CD4-positive, alpha-beta memory T cell (primary cell): ENCODE measurements around the gene WNK1. TPM values are rescaled to one million over a fixed set of nuclear protein-coding genes. Genes with fewer than 3 reads are reported as not detected.
A peak's percentile ranks its signal among the peaks of the same experiment; 100 is the strongest.

Source experiments
- CTCF ChIA-PET: fragments of 350-600 bp; sonication (Branson Sonifier 250); formaldehyde crosslinking; loops from one replicate; lab custom pipeline; 2021; ENCODE audit warnings: inconsistent platforms; ENCODE audit not compliant: partially characterized antibody; lab: Charles Lee
- POLR2A ChIA-PET: fragments of 350-600 bp; sonication (Branson Sonifier 250); formaldehyde crosslinking; loops from one replicate; lab custom pipeline; 2021; ENCODE audit not compliant: partially characterized antibody; lab: Charles Lee
- DNase-seq, 5 donors: peaks; one replicate each; pipeline versions ENCODE4 v3.0.0 to v3.0.0-alpha.2; 2020 to 2022; ENCODE audit warnings: mixed read lengths in 1 of 5
- H3K27ac ChIP-seq: one replicate; pipeline ENCODE4 v1.7.0; 2013; ENCODE audit warnings: low read depth, low read length
- H3K27me3 ChIP-seq: 2 replicates; pipeline ENCODE4 v1.7.0; 2013; ENCODE audit warnings: mild to moderate bottlenecking, low read length, moderate library complexity; ENCODE audit not compliant: insufficient read depth
- H3K36me3 ChIP-seq: 2 replicates; pipeline ENCODE4 v1.7.0; 2013; ENCODE audit warnings: mild to moderate bottlenecking, low read length, moderate library complexity; ENCODE audit not compliant: insufficient read depth
- H3K4me1 ChIP-seq: 2 replicates; pipeline ENCODE4 v1.7.0; 2013; ENCODE audit warnings: mild to moderate bottlenecking, low read length, moderate library complexity; ENCODE audit not compliant: insufficient read depth
- H3K4me3 ChIP-seq, 2 donors: one replicate each; pipeline ENCODE4 v1.7.0; 2013; ENCODE audit warnings: low read length in 2 of 2, mild to moderate bottlenecking in 1 of 2
- H3K9me3 ChIP-seq, 2 donors: one replicate each; pipeline ENCODE4 v1.7.0; 2013; ENCODE audit warnings: low read length in 2 of 2, control low read depth in 1 of 2; ENCODE audit not compliant: control insufficient read depth in 1 of 2
- H3K27ac Mint-ChIP-seq, 7 donors: one replicate each; pipeline ENCODE4 v1.8.0; 2020 to 2021; ENCODE audit warnings: mixed read lengths in 7 of 7, mild to moderate bottlenecking in 6 of 7, inconsistent platforms in 3 of 7, moderate library complexity in 3 of 7
- H3K27me3 Mint-ChIP-seq, 2 donors: one replicate each; pipeline ENCODE4 v1.8.0; 2020 to 2021; ENCODE audit warnings: mixed read lengths in 2 of 2
- H3K36me3 Mint-ChIP-seq, 2 donors: one replicate each; pipeline ENCODE4 v1.8.0; 2020 to 2021; ENCODE audit warnings: mixed read lengths in 2 of 2, inconsistent platforms in 1 of 2, mild to moderate bottlenecking in 1 of 2
- H3K4me1 Mint-ChIP-seq, 4 donors: one replicate each; pipeline ENCODE4 v1.8.0; 2020 to 2021; ENCODE audit warnings: mixed read lengths in 4 of 4, mild to moderate bottlenecking in 1 of 4
- H3K4me3 Mint-ChIP-seq, 8 donors: one replicate each; pipeline ENCODE4 v1.8.0; 2020 to 2021; ENCODE audit warnings: mixed read lengths in 8 of 8, mild to moderate bottlenecking in 7 of 8, moderate library complexity in 6 of 8, inconsistent platforms in 3 of 8
- H3K9me3 Mint-ChIP-seq, 8 donors: one replicate each; pipeline ENCODE4 v1.8.0; 2020 to 2021; ENCODE audit warnings: mixed read lengths in 8 of 8, mild to moderate bottlenecking in 5 of 8, inconsistent platforms in 3 of 8, moderate library complexity in 1 of 8
- intact Hi-C: fragments of 100-400 bp; cut with micrococcal nuclease; formaldehyde crosslinking; loops from one replicate; pipeline ENCODE4 v1.15.1; 2023
- polyA plus RNA-seq, 2 donors: library from polyadenylated mRNA; unstranded; fragments of 300-500 nt; fragmentation: Illumina TruSeq; gene quantifications; one replicate each; pipeline ENCODE4 v1.2.3, GENCODE V29; 2021
- total RNA-seq, 2 experiments: library from RNA; stranded (reverse); gene quantifications; one replicate each; pipeline ENCODE4 v1.2.3, GENCODE V29; 2021

WNK1 gene
- total and polyA plus RNA-seq, 4 experiments from 2014 or later, result 4.5 to 194 (median 121) TPM

DNA sequence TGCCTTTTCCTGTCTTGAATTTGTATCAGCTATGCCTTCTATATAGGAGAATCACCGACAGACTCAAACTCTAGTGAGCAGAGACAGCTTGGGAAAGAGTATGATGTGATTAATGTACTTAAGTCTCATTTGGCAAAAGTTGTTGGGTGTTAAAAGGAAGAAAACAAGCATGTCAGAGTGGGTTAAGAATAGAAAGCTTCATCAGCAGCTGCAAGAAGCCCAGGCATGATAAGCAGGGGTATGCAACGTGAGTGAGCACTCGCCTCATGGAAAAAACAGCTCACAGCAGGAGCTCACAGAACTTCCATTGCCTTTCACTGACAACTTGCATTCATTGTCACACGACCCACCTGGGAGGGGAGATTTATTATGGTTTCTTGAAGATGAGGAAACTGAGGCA lies 35.9 kb upstream of the WNK1 start:
- DNase-seq, result no peak
- intact Hi-C loops, result loop anchor here (5.0 kb wide), 1 partner anchor 36 kb away; the partner anchor contains the start of gene WNK1
- POLR2A ChIA-PET, result interaction anchor here (1.4 kb wide), 1 partner anchor 35 kb away, joined by 5 read pairs; no protein-coding TSS in a partner anchor
- no peak overlapping the region for H3K27ac ChIP-seq
- CTCF ChIA-PET, result interaction anchor here (0.5 to 1.6 kb wide), 4 partner anchors 13 to 35 kb away, joined by 3 to 5 read pairs (median 4); no protein-coding TSS in a partner anchor
- no peaks in the 10 kb centered on the region for H3K36me3 ChIP-seq
- Mint-ChIP-seq H3K4me1 (peaks cover 18 to 40% (median 23%) of the 10 kb centered on the region in 4 donors), H3K9me3 (no peaks in the 10 kb centered on the region), H3K36me3 (no peaks in the 10 kb centered on the region), H3K27me3 (peaks cover 0 to 3% of the 10 kb centered on the region in 2 donors), H3K27ac (peak overlapping the region in 2 of 7 donors; percentile 10 to 36), H3K4me3 (peak overlapping the region in 1 of 8 donors; percentile 43)
- H3K9me3 ChIP-seq, result no peaks in the 10 kb centered on the region
- peaks cover 7% of the 10 kb centered on the region for H3K4me1 ChIP-seq
- no peaks in the 10 kb centered on the region for H3K27me3 ChIP-seq
- H3K4me3 ChIP-seq, result no peak overlapping the region

DNA sequence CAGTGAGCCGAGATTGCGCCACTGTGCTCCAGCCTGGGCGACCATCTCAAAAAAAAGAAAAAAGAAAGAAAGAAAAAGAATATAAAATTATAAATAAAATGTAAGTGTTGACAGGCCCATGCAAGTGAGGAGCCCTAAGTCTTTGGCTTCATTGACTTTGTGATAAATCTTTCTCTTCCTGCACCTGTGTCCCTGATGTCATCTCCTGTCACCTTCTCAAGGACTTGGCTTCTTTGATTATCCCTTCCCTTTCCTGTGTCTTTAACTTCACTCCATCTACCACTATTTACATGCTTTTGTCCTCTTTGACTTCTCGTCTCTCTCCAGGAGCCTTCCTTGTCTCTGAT lies 33.6 kb upstream of the WNK1 start:
- CTCF ChIA-PET, result interaction anchor here (1.6 kb wide), 1 partner anchor 10 kb away, joined by 7 read pairs; no protein-coding TSS in a partner anchor
- H3K27me3 Mint-ChIP-seq, result peaks cover 0 to 3% of the 10 kb centered on the region in 2 donors

DNA sequence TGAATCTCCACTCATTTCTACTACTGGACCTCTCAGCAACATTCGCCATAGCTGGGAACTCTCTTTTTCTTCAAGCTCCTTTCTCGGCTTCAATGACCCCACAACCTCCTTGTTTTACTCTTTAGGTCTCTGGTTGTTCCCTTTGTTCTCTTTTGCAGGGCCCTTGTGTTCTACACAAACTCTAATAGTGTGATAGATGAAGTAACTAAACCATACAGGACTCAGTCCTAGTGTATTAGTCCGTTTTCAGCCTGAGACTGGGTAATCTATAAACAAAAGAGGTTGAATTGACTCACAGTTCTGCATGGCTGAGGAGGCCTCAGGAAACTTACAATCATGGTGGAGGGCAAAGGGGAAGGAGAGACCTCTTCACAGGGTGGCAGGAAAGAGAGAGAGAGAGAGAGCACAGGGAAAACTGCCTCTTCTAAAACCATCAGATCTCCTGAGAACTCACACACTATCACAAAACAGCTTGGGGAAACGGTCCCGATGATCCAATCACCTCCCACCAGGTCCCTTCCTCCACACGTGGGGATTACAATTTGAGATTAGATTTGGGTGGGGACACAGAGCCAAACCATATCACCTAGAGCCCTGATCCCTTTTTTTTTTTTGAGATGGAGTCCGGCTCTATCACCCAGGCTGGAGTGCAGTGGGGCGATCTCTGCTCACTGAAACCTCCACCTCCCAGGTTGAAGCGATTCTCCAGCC lies 32.0 kb upstream of the WNK1 start:
- H3K4me1 Mint-ChIP-seq, result peaks cover 33 to 53% (median 43%) of the 10 kb centered on the region in 4 donors

More for the DNA sequence above, 33.6 kb upstream of the WNK1 start:
- no peaks in the 10 kb centered on the region for H3K36me3 Mint-ChIP-seq
- Histone ChIP-seq H3K36me3 (no peaks in the 10 kb centered on the region), H3K27ac (no peak overlapping the region), H3K4me1 (peaks cover 16% of the 10 kb centered on the region), H3K27me3 (no peaks in the 10 kb centered on the region), H3K9me3 (no peaks in the 10 kb centered on the region), H3K4me3 (no peak overlapping the region)
- peak overlapping the region in 5 of 7 donors; percentile 67 to 93 (median 88) for H3K27ac Mint-ChIP-seq
- peaks cover 25 to 43% (median 32%) of the 10 kb centered on the region in 4 donors for H3K4me1 Mint-ChIP-seq
- intact Hi-C loops, result loop anchor here (5.0 kb wide), 1 partner anchor 34 kb away; the partner anchor contains the start of gene WNK1
- H3K4me3 Mint-ChIP-seq, result peak overlapping the region; percentile 8 to 87 (median 72)
- no peaks in the 10 kb centered on the region for H3K9me3 Mint-ChIP-seq
- DNase-seq, result no peak
- POLR2A ChIA-PET, result interaction anchor here (1.6 to 3.2 kb wide), 2 partner anchors 33 to 76 kb away, joined by 3 to 21 read pairs; partner anchors contain the start of gene WNK1

DNA sequence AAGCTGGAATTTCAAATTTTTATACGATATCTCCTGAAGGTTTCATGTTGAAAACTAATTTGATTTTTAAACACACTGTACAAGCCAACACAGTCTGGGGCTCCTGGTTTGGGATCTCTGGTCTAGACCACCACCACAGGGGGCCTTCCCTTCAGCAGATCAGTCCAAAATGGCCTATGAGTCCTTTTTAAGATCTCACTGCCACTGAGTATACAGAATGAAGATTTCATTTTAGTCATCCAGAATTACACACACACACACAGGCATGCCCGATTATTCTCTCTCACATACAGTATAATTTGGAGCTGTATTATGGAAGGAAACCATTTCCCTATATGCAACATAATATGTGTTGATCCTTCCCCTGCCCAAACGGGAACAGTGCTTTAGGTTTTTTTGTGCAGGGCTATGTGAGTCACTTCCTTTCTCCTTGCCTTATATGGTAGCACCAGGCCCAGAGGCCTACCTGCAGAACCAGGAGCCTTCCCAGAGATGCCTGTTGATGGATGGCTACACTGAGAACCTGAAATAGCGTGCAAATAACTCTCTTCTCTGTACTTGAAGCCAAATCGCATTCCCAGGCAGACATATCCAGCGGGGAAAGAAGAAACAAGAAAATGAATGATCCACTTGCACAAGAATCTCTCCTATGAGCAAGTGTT lies 28.1 kb upstream of the WNK1 start:
- Mint-ChIP-seq H3K36me3 (no peaks in the 10 kb centered on the region), H3K27ac (peak overlapping the region; percentile 59 to 93 (median 85)), H3K4me3 (peak overlapping the region in 6 of 8 donors; percentile 1 to 49 (median 32)), H3K27me3 (no peaks in the 10 kb centered on the region), H3K4me1 (peaks cover 46 to 82% (median 65%) of the 10 kb centered on the region in 4 donors), H3K9me3 (no peaks in the 10 kb centered on the region)
- POLR2A ChIA-PET, result interaction anchor here (11.7 kb wide), 1 partner anchor 28 kb away, joined by 138 read pairs; the partner anchor contains the start of gene WNK1
- H3K4me1 ChIP-seq, result peaks cover 61% of the 10 kb centered on the region
- CTCF ChIA-PET, result interaction anchor here (0.6 to 2.4 kb wide), 2 partner anchors 26 to 46 kb away, joined by 3 to 11 read pairs; no protein-coding TSS in a partner anchor
- no peaks in the 10 kb centered on the region for H3K9me3 ChIP-seq
- no peaks in the 10 kb centered on the region for H3K27me3 ChIP-seq
- DNase-seq, result peak in 1 of 5 donors; percentile 20
- peak overlapping the region; percentile 34 for H3K27ac ChIP-seq
- no peaks in the 10 kb centered on the region for H3K36me3 ChIP-seq
- H3K4me3 ChIP-seq, result no peak overlapping the region
- intact Hi-C loops, result loop anchor here (2.0 kb wide), 1 partner anchor 40 kb away; no protein-coding TSS in a partner anchor

More for the DNA sequence above, 32.0 kb upstream of the WNK1 start:
- Mint-ChIP-seq H3K4me3 (peak overlapping the region in 6 of 8 donors; percentile 32 to 82 (median 56)), H3K27me3 (peaks cover 0 to 3% of the 10 kb centered on the region in 2 donors), H3K36me3 (no peaks in the 10 kb centered on the region), H3K27ac (peak overlapping the region; percentile 28 to 87 (median 80)), H3K9me3 (no peaks in the 10 kb centered on the region)
- H3K9me3 ChIP-seq, result no peaks in the 10 kb centered on the region
- no peak overlapping the region for H3K4me3 ChIP-seq
- intact Hi-C loops, result no loop called here
- H3K27me3 ChIP-seq, result no peaks in the 10 kb centered on the region
- POLR2A ChIA-PET, result interaction anchor here (1.4 to 3.2 kb wide), 5 partner anchors 9 to 78 kb away, joined by 3 to 21 read pairs (median 5); partner anchors contain the start of gene WNK1
- peaks cover 30% of the 10 kb centered on the region for H3K4me1 ChIP-seq
- no peak for DNase-seq
- H3K27ac ChIP-seq, result no peak overlapping the region
- H3K36me3 ChIP-seq, result no peaks in the 10 kb centered on the region
- CTCF ChIA-PET, result interaction anchor here (1.0 to 1.6 kb wide), 3 partner anchors 8 to 31 kb away, joined by 3 to 7 read pairs (median 6); no protein-coding TSS in a partner anchor

DNA sequence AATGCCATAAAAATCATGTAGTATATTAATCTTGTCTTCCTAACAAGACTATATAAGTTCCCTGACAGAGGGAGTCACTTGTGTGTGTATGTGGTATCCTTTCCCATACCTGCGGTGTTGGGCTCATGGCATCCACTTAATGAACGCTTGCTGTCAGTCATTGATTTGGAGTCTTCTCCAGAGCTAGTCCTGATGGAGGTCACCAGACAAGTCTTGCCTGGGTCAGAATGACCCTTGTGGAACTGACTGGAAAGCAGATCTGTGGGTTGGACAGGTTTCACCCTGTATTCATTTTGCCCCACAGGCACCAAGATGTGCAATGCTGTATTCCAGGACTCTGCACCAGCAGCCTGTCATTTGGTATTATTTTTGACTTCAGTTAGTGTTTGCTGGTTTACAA lies 27.3 kb upstream of the WNK1 start:
- H3K4me1 ChIP-seq, result peaks cover 68% of the 10 kb centered on the region
- no peak overlapping the region for H3K4me3 Mint-ChIP-seq

DNA sequence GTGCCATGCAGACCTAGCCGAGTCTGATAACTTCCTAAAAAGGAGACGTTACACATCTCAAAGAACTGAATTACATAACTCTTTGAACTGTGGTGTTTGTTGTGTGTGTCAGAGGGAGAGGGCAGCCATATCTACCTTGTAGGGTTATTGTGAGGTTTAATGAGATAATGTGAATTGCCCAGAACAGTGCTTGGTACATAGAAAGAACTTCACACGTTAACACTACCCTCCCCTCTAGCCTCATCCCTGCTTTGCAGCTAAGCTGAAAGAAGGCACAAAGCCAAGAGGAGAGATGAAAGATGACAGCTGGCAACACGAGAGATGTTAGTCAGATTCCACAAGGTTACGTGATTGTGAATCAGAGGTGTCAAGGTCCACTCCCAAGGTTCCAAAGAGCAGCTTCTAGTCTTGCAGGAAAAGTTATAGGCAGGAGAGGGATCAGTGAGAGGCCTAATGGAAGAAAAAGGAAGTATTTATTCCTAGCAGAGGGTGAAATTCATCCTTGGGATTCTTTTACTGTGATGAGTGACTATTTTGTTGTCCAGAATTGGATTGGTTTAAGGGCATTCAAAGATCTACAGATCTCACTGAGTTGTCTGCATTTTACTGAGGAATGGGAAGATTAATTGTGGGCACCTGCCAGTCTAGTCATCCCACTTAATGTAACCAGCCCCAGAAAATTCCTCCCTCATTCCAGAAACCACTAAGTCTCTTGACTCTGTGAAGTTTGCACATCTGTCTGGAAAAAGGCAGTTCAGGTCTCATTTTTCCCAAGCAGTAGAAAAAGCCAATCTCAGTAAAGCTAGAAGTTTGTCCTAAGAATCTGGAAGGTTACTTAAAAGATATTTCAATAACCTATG lies 25.9 kb upstream of the WNK1 start:
- no peaks in the 10 kb centered on the region for H3K36me3 Mint-ChIP-seq
- no peak overlapping the region for H3K4me3 ChIP-seq
- peaks cover 69% of the 10 kb centered on the region for H3K4me1 ChIP-seq
- peaks cover 46 to 81% (median 66%) of the 10 kb centered on the region in 4 donors for H3K4me1 Mint-ChIP-seq
- intact Hi-C loops, result no loop called here
- ChIA-PET CTCF (interaction anchor here (1.0 to 1.3 kb wide), 2 partner anchors 10 to 151 kb away, joined by 3 to 4 read pairs; no protein-coding TSS in a partner anchor), POLR2A (interaction anchor here (1.1 to 11.7 kb wide), 2 partner anchors 9 to 26 kb away, joined by 3 to 138 read pairs; partner anchors contain the start of gene WNK1)
- H3K27ac ChIP-seq, result no peak overlapping the region
- H3K27me3 Mint-ChIP-seq, result no peaks in the 10 kb centered on the region
- no peak for DNase-seq
- H3K36me3 ChIP-seq, result no peaks in the 10 kb centered on the region
- no peaks in the 10 kb centered on the region for H3K9me3 ChIP-seq
- peak overlapping the region in 3 of 8 donors; percentile 24 to 57 (median 46) for H3K4me3 Mint-ChIP-seq
- no peaks in the 10 kb centered on the region for H3K27me3 ChIP-seq
- peaks cover 0 to 2% (median 0%) of the 10 kb centered on the region in 8 donors for H3K9me3 Mint-ChIP-seq
- H3K27ac Mint-ChIP-seq, result peak overlapping the region; percentile 54 to 89 (median 73)

More for the DNA sequence above, 27.3 kb upstream of the WNK1 start:
- H3K36me3 Mint-ChIP-seq, result no peaks in the 10 kb centered on the region
- Histone ChIP-seq H3K27me3 (no peaks in the 10 kb centered on the region), H3K9me3 (no peaks in the 10 kb centered on the region), H3K27ac (no peak overlapping the region), H3K4me3 (no peak overlapping the region), H3K36me3 (no peaks in the 10 kb centered on the region)
- H3K9me3 Mint-ChIP-seq, result no peaks in the 10 kb centered on the region
- H3K27me3 Mint-ChIP-seq, result no peaks in the 10 kb centered on the region
- peaks cover 47 to 82% (median 66%) of the 10 kb centered on the region in 4 donors for H3K4me1 Mint-ChIP-seq
- intact Hi-C loops, result loop anchor here (2.0 kb wide), 1 partner anchor 40 kb away; no protein-coding TSS in a partner anchor
- DNase-seq, result no peak
- ChIA-PET POLR2A (interaction anchor here (11.7 kb wide), 1 partner anchor 27 kb away, joined by 138 read pairs; the partner anchor contains the start of gene WNK1), CTCF (interaction anchor here (1.0 to 1.2 kb wide), 3 partner anchors 12 to 150 kb away, joined by 3 to 4 read pairs (median 3); no protein-coding TSS in a partner anchor)
- H3K27ac Mint-ChIP-seq, result peak overlapping the region in 4 of 7 donors; percentile 59 to 86 (median 81)
